Right lobe of liver (tissue), 4 donors: ENCODE measurements around the gene EVC.

ENCODE experiments used
- POLR2A ChIP-seq: fragments of 450-650 bp; IDR thresholded peaks from one replicate; pipeline ENCODE4 v1.6.1; 2017; ENCODE audit warnings: antibody characterized with exemption, mild to moderate bottlenecking
- TF ChIP-seq, protein P1 (sequence below), 4 donors: fragments of 200-600 bp in 3 of 4; fragments of 450-650 bp in 1 of 4; IDR thresholded peaks; one replicate each; pipeline versions ENCODE4 v1.5.1 to v1.8.0; 2016 to 2022; ENCODE audit warnings: antibody characterized with exemption in 4 of 4, mild to moderate bottlenecking in 2 of 4
- donor health status: DM: no; HTN: no; CAD: no.
- donor health status: DM: no; HTN: no; CAD: no.
- donor health status: DM: no; HTN: yes; CAD: no.

DNA sequence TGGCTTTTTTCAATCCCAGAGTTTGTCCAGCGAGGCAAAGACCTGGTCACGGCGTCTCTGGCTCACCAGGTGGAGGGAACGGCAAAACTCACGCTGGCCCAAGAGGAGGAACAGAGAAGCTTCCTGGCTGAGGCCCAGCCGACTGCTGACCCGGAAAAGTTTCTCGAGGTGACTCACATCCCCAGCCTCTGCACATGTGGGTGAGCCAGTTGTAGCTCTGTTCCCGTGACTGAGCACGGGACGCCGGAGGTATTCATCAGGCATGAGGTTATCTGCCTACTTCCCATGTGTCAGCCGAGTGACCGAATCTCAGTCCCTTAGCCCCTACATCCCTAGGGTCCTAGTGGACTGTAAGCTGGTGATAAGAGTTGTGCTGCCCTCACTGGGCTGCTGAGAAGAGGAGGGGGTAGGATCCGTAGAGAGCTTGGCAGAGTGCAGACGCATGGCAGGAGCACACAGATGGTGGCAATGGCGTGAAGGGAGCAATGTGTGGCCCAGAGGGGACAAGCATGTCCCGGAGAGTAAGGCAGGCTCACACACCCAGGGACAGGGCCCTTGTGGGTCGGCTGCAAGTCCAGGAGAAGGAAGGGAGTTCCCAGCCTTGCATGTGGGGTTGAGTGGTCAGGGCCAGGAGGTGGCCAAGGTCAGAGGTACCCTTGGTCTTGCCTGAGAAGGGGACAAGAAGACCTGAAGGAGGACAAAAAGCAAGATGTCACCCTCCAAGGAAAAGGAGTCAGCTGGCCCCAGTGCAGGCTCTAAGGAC, 42.9 kb downstream of the EVC start:
- TF ChIP-seq POLR2A, result no peak
- TF ChIP-seq, protein P1, sequence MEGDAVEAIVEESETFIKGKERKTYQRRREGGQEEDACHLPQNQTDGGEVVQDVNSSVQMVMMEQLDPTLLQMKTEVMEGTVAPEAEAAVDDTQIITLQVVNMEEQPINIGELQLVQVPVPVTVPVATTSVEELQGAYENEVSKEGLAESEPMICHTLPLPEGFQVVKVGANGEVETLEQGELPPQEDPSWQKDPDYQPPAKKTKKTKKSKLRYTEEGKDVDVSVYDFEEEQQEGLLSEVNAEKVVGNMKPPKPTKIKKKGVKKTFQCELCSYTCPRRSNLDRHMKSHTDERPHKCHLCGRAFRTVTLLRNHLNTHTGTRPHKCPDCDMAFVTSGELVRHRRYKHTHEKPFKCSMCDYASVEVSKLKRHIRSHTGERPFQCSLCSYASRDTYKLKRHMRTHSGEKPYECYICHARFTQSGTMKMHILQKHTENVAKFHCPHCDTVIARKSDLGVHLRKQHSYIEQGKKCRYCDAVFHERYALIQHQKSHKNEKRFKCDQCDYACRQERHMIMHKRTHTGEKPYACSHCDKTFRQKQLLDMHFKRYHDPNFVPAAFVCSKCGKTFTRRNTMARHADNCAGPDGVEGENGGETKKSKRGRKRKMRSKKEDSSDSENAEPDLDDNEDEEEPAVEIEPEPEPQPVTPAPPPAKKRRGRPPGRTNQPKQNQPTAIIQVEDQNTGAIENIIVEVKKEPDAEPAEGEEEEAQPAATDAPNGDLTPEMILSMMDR (IDR thresholded peaks at IDR 0.05), result no peak
